HCEC 1CT (cell line): ENCODE results near the gene CDH13.

Source experiments
- DNase-seq: peaks from one replicate; pipeline ENCODE4 v3.0.0-alpha.2; 2017

CDH13 gene

GRCh38 chr16:83802554-83803205, 1175.9 kb downstream of the CDH13 start:
- DNase-seq, result no peak

- no peak for DNase-seq
Measured at GRCh38 chr16:83803811-83804210, 1177.0 kb downstream of the CDH13 start.

GRCh38 chr16:83804366-83804765, 1177.6 kb downstream of the CDH13 start:
- DNase-seq, result no peak

- DNase-seq, result no peak
Measured at GRCh38 chr16:83806036-83806435, 1179.3 kb downstream of the CDH13 start.

- DNase-seq, result no peak
Measured at GRCh38 chr16:83806731-83807130, 1180.0 kb downstream of the CDH13 start.

DNA sequence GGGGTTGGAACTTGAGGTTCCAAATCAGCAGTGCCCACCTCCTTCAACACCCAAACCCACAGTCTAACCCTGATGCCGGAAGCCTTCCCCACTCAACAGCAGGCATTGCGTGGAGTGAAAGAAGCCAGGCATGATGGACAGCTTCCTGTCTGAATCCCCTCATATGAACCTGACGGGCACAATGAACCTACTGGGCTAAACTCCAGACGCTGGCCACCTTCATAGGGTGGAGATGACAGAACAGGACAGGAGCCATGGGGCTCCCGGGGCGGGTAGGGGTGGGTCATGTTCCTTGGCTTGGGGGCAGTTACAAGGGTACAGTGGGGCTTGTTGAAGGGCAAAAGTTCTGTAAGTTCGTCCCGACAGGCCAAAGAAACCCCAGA, 1180.5 kb downstream of the CDH13 start:
- no peak for DNase-seq

DNA sequence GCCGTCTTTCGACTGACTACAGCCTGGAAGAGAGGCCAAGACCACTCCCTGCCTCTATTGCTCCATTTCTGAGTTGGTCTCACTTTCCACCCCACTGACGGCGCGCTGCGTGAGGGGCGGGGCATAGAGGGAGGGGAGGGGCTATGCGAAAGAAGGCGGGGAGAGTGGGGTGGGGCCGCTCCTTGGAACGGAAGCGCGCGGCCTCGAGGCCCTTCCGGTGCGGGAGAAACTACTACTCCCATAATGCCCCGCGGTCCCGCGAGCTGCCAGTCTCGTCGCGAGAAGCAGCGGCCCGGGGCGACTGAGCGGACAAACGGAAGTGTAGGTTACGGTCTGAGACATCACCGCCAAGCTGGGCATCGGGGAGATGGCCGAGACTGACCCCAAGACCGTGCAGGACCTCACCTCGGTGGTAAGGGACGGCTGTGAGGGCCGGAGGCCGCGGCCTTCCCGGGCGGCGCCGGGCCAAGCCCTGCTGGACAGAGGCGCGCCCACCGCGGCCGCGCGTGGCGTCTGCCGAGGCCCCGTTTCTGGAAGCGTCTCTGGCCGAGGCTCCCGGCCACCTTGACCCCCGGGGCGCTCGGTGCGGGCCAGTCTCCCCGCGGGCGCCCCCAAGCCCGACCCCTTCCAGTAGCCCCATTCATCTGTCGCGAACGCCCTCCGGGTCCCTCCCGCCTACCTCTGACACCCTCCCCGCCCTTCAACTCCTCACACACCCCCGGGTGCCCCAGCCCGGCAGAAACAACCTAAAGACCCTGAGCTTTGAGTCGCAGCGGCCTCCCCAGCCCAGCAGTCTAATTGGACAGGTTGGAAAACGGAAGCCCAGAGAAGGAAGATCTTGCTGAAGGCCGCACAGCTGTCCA, 1181.2 kb downstream of the CDH13 start, which contains the start of gene HSBP1:
TSS of gene HSBP1 (plus strand) at position 269 of the 863 bp plus-strand sequence. CDS start at position 368, 99 bp downstream.
- DNase-seq, result peak; percentile 94

GRCh38 chr16:83808573-83809014, 1181.8 kb downstream of the CDH13 start:
- no peak for DNase-seq

- no peak for DNase-seq
Measured at GRCh38 chr16:83809092-83809491, 1182.3 kb downstream of the CDH13 start.

DNA sequence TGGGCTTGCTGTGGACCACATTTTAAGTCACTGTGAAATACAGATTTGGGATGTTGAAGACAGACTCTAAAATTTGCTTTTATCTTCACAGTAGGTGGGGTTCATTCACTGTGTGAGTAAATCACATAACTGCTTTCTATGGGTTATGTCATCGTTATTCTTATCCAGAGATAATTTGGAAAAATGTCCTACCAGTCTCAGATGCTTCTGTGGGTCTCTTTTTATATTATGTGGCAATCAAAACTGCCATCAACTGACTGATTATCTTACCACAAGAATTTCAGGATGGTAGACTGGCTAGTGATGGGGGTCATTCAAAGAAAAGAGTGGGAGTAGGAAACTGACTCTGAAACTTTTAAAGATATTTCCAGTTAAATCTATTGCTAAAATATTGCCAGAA, 1184.1 kb downstream of the CDH13 start:
- no peak for DNase-seq

DNA sequence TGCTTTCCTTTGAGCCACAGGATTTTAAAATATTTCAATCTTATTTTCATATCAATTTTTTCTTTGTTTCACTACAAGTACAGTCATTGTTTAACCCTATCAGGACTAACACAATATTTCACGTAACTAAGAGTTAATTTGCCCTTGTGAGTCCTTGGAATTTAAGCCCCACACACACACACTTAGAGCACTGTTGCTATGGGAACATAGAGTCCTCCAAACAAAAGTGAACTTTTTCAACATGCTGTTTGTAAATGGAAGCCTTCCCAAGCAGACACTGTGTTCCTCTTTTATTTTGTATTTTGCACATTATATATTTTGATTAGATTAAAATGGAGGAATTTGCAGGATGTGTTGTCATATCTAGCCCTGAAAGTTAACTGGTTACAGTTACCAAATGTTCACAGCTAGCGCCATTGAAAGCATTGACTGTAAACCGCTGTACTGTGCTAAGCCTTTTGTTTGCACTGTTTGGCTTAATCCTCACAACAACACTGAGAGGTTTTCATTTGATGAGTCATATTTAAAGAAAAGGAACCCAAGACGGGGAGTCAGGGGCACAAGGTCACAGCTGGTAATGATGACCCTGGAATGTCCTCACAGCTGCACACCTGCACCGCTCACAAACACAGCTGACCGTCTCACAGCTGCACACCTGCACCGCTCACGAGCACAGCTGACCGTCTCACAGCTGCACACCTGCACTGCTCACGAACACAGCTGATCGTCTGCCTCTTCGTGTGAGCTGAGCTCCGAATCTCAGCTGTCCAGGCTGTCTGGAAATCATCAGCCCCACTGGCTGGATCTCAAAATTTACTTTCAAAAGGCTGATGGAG, 1187.3 kb downstream of the CDH13 start:
- DNase-seq, result peak; percentile 82

DNA sequence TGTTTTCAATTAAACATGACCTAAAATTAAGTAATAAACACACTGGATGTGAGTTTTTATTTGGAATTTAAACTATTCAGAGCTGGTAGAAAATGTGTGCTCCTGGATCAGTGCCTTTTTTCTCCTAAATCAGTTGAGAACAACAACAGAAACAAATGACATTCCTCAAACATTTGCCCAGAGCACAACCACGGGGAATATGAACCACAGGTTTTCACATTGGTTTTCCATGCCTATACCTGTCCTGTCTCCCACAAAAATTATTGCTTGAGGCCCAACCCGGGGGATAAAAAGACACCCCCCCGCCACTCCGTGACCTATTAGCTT, 1187.9 kb downstream of the CDH13 start:
- no peak for DNase-seq

DNA sequence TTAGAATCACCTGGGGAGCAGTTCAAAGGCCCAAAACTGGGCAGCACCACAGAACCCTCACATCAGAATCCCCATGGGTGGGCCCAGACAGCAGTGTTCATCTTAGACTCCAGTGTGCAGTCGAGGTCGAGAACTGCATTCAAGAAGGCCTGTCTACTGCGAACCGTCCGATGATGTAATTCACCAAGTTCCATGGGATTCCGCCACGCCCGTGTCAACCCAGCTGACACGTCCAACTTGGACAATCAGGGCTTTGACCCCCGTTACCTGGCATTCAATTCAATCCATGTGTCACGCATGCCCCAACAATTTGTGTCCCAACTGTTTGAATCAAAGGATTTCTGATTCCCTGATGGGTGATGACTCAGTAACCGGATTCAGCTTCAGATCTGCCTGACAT, 1190.3 kb downstream of the CDH13 start:
- DNase-seq, result no peak

DNA sequence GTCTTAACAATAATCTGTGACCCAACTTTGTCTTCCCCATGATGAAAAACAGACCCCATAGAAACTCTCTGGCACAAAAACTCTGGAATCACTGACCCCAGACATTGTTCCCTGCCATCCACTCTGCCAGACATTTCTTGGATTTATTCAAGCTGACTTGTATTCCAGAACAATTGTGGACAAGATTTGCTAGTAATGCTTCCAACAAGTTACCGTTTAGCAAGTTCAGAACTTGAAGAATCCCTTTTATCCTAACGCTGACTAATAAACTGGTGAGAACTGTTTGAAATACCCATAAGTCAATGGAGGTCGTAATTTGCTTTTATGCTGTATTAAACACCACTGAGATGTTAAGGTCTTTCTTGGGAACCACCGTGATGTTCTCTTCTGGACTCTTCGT, 1191.5 kb downstream of the CDH13 start:
- DNase-seq, result no peak

GRCh38 chr16:83819361-83819760, 1192.6 kb downstream of the CDH13 start:
- no peak for DNase-seq

GRCh38 chr16:83826146-83826913, 1199.6 kb downstream of the CDH13 start:
- DNase-seq, result peak; percentile 77

- no peak for DNase-seq
Measured at GRCh38 chr16:83830091-83830768, 1203.5 kb downstream of the CDH13 start.

DNA sequence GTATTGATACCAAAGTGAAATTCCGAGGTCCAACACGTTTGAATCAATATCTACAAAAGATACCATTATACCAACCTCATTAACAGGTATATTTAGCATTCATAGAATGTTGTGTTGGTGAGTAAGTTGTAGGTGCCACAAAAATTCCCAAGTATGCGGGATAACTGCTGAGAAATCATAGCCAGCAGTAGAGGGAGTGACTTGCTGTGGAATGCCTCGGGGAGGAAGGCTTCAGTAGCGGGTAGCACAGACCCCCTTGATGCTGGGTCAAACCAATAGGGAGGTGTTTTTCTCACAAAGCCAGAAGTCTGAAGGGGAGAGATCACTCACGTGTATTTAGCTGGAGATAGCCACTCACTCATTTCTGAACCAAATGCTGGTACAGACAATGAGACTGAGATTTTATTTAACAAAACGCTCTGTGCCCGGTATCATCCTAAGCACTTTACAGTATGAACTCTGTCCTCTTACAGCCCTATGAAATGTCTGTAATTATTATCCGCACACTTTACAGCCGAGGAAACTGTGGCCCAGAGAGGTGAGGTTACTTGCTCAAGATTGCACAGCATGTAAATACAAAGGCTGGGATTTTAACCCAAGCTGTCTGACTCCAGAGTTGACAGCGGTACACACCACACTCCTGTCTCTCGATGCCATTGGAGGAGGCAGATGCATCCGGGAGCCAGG, 1204.1 kb downstream of the CDH13 start:
- DNase-seq, result no peak

DNA sequence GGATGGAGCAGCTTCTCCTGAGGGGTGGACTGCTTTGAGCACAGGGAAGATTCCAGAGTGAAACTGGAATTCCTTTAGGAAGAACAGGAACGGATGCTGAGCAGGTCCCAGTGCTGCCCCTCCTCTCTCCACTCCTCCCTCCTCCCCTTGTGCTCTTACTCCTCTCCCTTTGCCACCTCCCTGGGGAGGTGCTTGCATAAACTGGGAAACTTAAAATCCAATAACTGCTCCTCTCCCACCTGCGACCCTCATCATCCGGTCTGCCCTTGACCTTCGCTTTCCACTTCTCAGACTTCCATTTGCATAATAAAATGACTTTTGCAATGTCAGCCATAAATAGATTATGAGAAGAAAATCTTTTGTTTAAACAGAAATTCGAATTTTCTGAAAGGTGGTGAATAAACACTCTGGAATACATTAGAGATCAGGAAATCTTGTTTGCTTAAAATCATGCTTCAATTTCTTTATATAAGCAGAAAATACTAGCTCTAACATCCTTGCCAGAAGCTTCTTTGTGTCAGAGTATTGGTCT, 1204.8 kb downstream of the CDH13 start:
- DNase-seq, result no peak

DNA sequence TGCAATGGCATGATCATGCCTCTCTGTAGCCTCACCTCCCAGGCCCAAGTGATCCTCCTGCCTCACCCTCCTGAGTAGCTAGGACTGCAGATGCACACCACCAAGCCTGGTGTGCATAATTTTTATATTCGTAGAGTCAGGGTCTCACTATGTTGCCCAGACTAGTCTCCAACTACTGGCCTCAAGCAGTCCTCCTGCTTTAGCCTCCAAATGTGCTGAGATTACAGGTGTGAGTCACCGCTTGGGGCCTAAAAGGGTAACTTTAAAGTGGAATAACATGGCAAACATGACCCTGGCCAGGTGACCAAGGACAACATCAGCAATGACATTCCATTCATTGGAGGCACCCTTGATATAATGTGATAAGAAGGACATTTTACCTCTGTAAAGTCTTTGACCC, 1207.2 kb downstream of the CDH13 start:
- no peak for DNase-seq
